Stimulated activated CD4-positive, alpha-beta T cell treated with anti-CD3 and anti-CD28 coated beads, TNF-alpha, amount 100 ng/mL, for 4 hours (primary cell): ENCODE data around the gene WDR73.
"Not testable (repeated sequence)": the region's sequence is repeated elsewhere in the genome, so short reads cannot be mapped to it uniquely, and the experiment has no call there.

Source experiments
- DNase-seq, 3 experiments: peaks; one replicate each; pipeline ENCODE4 v3.0.0-alpha.2; 2020; ENCODE audit warnings: low read depth in 3 of 3

WDR73 gene

DNA sequence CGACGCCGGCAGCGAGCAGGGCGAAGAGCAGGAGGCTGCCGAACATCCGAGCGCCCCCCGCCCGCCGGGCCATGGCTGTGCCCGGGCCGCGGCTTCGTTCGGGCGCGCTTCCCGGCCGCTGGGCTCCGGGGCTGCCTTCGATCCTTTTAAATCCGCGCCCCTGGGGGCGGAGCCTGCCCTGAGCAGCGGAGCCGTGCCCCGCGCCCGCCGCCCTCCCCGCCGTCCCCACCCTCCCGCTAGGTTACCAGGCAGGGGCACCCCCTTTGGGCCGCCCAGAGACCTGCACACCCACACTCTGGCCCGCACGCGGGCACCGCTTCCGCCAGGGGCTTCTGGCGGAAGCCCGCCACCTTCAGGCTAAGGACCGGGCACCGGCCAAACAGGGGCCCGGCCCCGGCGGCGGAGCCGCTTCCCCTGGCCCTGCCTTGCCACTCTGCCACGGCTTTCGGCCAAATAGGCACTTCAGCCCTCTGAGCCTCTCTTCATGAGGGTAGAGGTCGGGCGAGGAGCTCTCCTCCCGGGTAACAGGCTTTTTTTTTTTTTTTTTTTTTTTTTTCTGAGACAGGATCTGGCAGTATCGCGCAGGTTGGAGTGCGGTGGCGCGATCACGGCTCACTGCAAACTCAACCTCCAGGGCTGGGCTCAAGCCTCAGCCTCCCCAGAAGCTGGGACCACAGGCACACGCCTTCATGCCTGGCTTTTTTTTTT lies 4.2 kb upstream of the WDR73 start, which contains the start of gene NMB:
Gene NMB, minus strand, starts transcription at position 120 of the 708 bp plus-strand sequence. Its CDS starts 47 bp downstream, at position 73.
- peak; percentile 72 to 74 (median 73) for DNase-seq

DNA sequence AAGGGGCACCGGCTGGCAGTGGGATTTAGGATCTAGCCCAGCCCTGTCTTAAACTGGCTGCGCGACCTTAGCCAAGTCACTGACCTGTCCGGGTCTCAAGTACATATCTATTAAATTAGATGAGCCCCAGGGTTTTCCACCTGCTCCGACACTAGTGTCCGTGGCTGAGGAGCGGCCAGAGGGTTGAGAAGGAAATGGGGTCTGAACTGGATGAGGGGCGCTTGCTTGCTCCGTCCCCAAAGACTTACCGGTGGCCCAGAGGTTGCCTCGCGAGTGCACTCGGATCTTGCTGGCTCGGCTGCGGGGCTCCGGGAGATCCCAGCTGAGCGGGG lies 3.6 kb upstream of the WDR73 start:
- DNase-seq = no peak

GRCh38 chr15:84656972-84657371 lies 2.9 kb upstream of the WDR73 start:
- no peak for DNase-seq

GRCh38 chr15:84654689-84655453 lies 788 bp upstream of the WDR73 start:
- DNase-seq = peak; percentile 51 to 65 (median 58)

- DNase-seq = no peak
These were observed 536 bp downstream of the WDR73 start for GRCh38 chr15:84653584-84653909.

- no peak for DNase-seq
These were observed 4.4 kb downstream of the WDR73 start for GRCh38 chr15:84649706-84650105.

GRCh38 chr15:84648539-84648938 lies 5.5 kb downstream of the WDR73 start:
- DNase-seq = no peak

- DNase-seq = no peak
These were observed 6.4 kb downstream of the WDR73 start for GRCh38 chr15:84647726-84648125.

- no peak for DNase-seq
These were observed 8.1 kb downstream of the WDR73 start for GRCh38 chr15:84645997-84646396.

DNA sequence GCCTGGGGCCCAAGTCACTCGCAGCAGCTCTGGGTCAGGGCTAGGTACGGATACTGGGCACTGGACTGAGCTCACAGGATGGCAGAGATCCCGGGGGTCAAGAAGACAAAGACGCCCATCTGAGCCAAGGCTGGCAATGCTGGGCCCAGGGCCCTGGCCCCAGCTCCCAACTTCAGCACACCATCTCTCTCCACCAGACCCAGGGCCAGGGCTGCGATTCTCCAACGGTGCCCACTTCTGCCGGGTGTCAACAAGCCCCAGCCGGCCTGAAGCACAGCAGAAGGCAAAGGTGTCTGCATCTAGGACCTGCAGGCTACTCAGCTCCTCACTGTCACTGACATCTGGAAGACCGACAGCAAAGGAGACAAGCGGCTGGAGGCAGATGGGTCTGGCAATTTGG lies 8.6 kb downstream of the WDR73 start:
- DNase-seq = no peak

GRCh38 chr15:84643838-84644237 lies 10.2 kb downstream of the WDR73 start:
- DNase-seq = no peak

GRCh38 chr15:84642640-84643039 lies 11.4 kb downstream of the WDR73 start:
- not testable (repeated sequence) for DNase-seq

DNA sequence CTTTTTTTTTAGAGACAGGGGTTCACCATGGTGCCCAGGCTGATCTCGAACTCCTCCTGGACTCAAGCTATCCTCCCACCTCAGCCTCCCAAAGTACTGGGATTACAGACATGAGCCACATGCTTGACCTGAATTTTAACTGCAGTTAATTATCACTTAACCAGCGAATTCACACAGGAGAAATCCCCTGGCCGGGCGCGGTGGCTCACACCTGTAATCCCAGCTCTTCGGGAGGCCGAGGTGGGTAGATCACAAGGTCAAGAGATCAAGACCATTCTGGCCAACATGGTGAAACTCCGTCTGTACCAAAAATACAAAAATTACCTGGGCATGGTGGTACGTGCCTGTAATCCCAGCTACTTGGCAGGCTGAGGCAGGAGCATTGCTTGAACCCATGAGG lies 12.2 kb downstream of the WDR73 start:
- DNase-seq = not testable (repeated sequence)

GRCh38 chr15:84638103-84638502 lies 16.0 kb downstream of the WDR73 start:
- no peak for DNase-seq

- no peak for DNase-seq
These were observed 19.8 kb downstream of the WDR73 start for GRCh38 chr15:84634228-84634837.

DNA sequence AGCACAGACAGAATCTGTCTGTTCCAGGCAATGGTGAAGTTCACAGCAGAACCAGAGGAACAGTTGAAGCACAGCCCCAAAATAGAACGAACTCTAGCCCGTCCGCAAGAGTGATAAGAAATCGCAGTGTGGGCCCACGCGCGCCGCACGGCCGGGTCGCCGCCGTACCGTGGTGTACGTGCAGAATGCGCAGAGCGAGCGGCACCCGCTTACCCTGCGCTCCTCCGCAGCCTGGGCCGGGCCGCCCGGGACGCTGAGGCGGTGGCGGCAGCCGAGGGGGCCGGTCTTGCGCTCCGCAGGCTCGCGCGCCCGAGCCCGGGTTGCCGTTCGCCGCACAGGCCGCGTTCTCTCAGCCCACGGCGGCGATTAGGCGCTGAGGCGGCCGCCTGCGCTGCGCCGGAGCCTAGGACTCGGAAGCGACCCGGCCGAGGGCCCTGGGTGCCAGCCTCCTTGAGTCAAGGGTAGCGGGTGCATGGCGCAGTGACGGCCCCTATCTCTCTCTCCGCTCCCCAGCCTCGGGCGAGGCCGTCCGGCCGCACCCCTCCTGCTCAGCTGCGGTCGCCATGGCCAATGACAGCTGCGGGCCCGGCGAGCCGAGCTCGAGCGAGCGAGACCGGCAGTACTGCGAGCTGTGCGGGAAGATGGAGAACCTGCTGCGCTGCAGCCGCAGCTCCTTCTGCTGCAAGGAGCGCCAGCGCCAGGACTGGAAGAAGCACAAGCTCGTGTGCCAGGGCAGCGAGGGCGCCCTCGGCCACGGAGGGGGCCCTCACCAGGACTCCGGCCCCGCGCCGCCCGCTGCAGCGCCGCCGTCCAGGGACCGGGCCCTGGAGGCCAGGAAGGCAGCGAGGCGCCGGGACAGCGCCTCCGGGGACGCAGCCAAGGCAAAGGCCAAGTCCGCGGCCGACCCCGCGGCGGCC lies 20.5 kb downstream of the WDR73 start:
- peak; percentile 46 to 61 (median 53) for DNase-seq

GRCh38 chr15:84631706-84632272 lies 22.3 kb downstream of the WDR73 start:
- DNase-seq = no peak

DNA sequence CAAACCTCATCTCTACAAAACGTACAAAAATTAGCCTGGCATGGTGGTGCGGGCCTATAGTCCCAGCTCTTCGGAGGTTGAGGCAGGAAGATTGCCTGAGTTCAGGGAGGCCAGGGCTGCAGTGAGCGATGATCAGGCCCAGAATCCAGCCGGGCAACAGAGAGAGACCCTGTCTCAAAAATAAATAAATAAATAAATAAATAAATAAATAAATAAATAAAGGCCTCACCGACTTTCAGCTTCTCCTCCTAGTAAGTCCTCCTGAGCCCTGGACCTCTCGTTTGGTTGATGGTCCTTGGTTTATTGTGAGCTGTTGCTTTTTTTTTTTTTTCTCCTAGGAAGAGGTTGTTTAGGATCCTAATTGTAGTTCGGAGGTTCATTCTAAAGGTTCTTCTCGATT lies 25.1 kb downstream of the WDR73 start:
- no peak for DNase-seq

GRCh38 chr15:84625123-84625522 lies 29.0 kb downstream of the WDR73 start:
- no peak for DNase-seq

DNA sequence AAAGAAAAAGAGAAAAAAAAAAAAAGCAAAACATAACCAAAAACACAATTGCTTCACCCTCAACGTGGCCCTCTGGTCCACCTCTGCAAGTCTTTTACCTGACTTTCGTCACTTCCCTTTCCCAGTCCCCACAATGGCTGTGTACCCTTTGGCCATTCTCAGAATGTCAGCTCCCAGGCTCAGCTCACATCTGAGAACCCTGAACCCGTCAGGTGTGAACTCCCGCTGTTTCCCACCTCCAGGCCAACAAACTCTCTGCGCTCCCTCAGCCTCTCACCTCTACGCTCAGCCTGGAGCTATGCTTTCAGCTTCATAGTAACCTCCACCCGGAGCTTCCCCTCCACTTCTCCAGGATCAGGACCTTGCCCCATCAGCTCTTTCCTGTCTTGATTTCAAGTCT lies 29.7 kb downstream of the WDR73 start:
- no peak for DNase-seq

- DNase-seq = no peak
These were observed 32.6 kb downstream of the WDR73 start for GRCh38 chr15:84621358-84621979.
